Loucy (cell line): Measurements from ENCODE around the gene FBXO9.
"Not testable (repeated sequence)": the region's sequence is repeated elsewhere in the genome, so short reads cannot be mapped to it uniquely, and the experiment has no call there.

Experiments
- H2AFZ ChIP-seq: fragments of 200-600 bp; sonication (generic); 2 replicates; pipeline ENCODE4 v1.6.0; 2016; ENCODE audit warnings: antibody characterized with exemption, mild to moderate bottlenecking, low read length, moderate library complexity
- H3F3A ChIP-seq: fragments of 200-600 bp; 2 replicates; pipeline ENCODE4 v1.6.0; 2016; ENCODE audit warnings: antibody characterized with exemption, low read depth, mild to moderate bottlenecking
- H3K27me3 ChIP-seq: fragments of 200-600 bp; sonication (generic); 2 replicates; pipeline ENCODE4 v1.6.1; 2014; ENCODE audit warnings: low read length, mild to moderate bottlenecking; ENCODE audit not compliant: insufficient read depth, poor library complexity, severe bottlenecking
- H3K36me3 ChIP-seq: fragments of 200-600 bp; sonication (generic); 2 replicates; pipeline ENCODE4 v1.6.1; 2016; ENCODE audit warnings: low read length; ENCODE audit not compliant: insufficient read depth
- H3K4me1 ChIP-seq: fragments of 200-600 bp; sonication (generic); 2 replicates; pipeline ENCODE4 v1.5.1; 2014; ENCODE audit warnings: low read length, mild to moderate bottlenecking; ENCODE audit not compliant: insufficient read depth, poor library complexity, severe bottlenecking
- H3K4me2 ChIP-seq: fragments of 200-600 bp; sonication (generic); 2 replicates; pipeline ENCODE4 v1.6.0; 2014; ENCODE audit warnings: antibody characterized with exemption, low read length, low read depth, mild to moderate bottlenecking; ENCODE audit not compliant: poor library complexity, severe bottlenecking
- H3K4me3 ChIP-seq: fragments of 200-600 bp; sonication (generic); 2 replicates; pipeline ENCODE4 v1.5.1; 2014; ENCODE audit warnings: low read length, mild to moderate bottlenecking, mixed read lengths; ENCODE audit not compliant: poor library complexity, severe bottlenecking
- H3K79me2 ChIP-seq: fragments of 200-600 bp; sonication (generic); 2 replicates; pipeline ENCODE4 v1.6.1; 2014; ENCODE audit warnings: low read length; ENCODE audit not compliant: insufficient read depth
- H3K9ac ChIP-seq: fragments of 200-600 bp; sonication (generic); 2 replicates; pipeline ENCODE4 v1.6.0; 2014; ENCODE audit warnings: mild to moderate bottlenecking, low read depth, low read length, moderate library complexity; ENCODE audit not compliant: poor library complexity, severe bottlenecking
- H3K9me2 ChIP-seq: fragments of 200-600 bp; sonication (generic); replicated peaks from 2 replicates; pipeline ENCODE4 v1.6.1; 2016; ENCODE audit warnings: low read depth, low read length, mixed read lengths
- H3K9me3 ChIP-seq: fragments of 200-600 bp; sonication (generic); 2 replicates; pipeline ENCODE4 v1.6.1; 2014; ENCODE audit warnings: mild to moderate bottlenecking, antibody characterized with exemption, low read length, low read depth; ENCODE audit not compliant: insufficient read depth
- H4K20me1 ChIP-seq: fragments of 200-600 bp; sonication (generic); 2 replicates; pipeline ENCODE4 v1.6.0; 2014; ENCODE audit warnings: antibody characterized with exemption, low read length, mild to moderate bottlenecking; ENCODE audit not compliant: insufficient read depth, poor library complexity, severe bottlenecking
- EZH2phosphoT487 ChIP-seq: fragments of 200-600 bp; IDR thresholded peaks from 2 replicates; pipeline ENCODE4 v1.6.1; 2018; ENCODE audit warnings: antibody characterized with exemption, mild to moderate bottlenecking, moderate library complexity, borderline replicate concordance
- TF ChIP-seq, protein P1 (sequence below): fragments of 200-600 bp; sonication (generic); conservative IDR thresholded peaks from 2 replicates; pipeline ENCODE4 v1.5.1; 2014; ENCODE audit warnings: mild to moderate bottlenecking, antibody characterized with exemption, low read length

FBXO9 gene

DNA sequence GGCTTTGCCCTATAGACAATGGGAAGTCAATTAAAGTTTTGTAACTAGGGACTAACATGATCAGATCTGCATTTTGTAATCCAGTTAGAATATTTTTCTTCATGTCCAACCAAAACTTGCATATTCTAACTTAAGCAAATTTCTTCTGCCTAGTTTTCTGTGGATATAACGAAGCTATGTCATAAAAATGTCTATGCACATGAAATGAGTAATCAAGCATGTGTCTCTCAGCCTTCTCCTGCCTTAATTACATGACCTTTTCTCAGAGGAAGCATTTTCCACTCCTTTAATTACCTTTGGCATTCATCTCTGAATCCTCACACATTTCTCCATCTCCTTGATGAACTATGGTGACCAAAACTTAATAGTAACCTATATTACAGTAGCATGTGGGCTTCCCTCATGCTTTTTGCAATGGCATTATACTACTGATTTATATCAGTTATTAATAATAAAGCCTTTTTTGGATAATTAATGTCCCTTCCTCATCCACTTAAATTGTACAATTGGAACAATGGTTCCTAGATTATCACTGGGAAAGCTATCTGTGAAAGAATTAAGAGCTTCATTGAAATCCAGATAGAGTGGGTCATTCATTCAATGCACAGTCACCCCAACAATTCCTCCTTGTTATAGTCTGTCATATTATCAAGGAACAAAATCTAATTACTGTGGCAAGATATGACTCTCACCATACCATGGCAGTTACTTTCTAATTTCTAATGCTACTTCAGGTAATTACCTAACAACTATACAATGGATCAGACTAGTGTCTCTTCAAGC is 19.1 kb upstream of the FBXO9 start:
- TF ChIP-seq EZH2phosphoT487, result no peak
- TF ChIP-seq, protein P1, sequence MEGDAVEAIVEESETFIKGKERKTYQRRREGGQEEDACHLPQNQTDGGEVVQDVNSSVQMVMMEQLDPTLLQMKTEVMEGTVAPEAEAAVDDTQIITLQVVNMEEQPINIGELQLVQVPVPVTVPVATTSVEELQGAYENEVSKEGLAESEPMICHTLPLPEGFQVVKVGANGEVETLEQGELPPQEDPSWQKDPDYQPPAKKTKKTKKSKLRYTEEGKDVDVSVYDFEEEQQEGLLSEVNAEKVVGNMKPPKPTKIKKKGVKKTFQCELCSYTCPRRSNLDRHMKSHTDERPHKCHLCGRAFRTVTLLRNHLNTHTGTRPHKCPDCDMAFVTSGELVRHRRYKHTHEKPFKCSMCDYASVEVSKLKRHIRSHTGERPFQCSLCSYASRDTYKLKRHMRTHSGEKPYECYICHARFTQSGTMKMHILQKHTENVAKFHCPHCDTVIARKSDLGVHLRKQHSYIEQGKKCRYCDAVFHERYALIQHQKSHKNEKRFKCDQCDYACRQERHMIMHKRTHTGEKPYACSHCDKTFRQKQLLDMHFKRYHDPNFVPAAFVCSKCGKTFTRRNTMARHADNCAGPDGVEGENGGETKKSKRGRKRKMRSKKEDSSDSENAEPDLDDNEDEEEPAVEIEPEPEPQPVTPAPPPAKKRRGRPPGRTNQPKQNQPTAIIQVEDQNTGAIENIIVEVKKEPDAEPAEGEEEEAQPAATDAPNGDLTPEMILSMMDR, result no peak
- no peaks in the 10 kb centered on the region for H3K79me2 ChIP-seq
- H3K4me3 ChIP-seq, result no peak overlapping the region
- H3F3A ChIP-seq, result no peaks in the 10 kb centered on the region
- H4K20me1 ChIP-seq, result peaks cover 19% of the 10 kb centered on the region
- no peak overlapping the region for H3K9ac ChIP-seq
- peaks cover 2% of the 10 kb centered on the region; the same call in 1 of the 2 replicates for H3K36me3 ChIP-seq
- no peaks in the 10 kb centered on the region for H3K27me3 ChIP-seq
- no peaks in the 10 kb centered on the region for H3K9me3 ChIP-seq
- H3K4me1 ChIP-seq, result peaks cover 14% of the 10 kb centered on the region
- H2AFZ ChIP-seq, result no peak overlapping the region
- no peaks in the 10 kb centered on the region for H3K9me2 ChIP-seq
- H3K4me2 ChIP-seq, result no peak overlapping the region

DNA sequence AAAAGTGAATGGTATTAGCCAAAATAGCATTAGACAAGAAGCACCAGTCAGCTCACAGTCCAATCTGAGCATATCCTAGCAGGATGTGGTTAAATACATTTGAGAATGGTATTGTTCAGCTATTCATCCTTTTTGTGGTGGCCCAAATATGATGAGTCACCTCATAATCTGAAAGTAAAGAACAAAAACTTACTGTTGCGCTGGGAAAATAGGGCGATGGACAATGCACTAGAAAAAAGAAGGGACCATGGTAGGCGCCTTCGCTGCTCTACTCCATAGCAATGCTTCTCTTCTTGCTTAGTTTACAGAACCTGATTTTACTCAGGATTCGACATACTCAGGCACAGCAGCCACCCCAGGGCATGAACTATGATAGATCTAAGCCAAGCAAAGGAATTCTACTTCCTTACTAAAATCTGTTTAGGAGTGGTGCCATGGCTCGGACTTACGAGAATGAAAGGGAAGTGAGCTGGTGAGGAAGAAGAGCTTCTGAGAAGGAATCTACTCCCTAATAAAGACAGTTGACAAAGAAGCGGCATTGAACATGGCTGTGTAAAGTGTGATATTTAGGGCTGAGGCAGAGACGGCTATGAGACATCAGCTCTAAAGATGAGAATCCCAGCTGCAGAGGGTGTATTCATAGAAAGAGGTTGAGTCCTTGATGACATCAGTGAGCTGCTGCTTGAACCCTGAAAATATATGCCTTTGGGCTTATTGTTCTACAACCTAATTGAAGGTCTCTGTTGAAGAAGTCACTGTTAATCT is 16.6 kb upstream of the FBXO9 start:
- H3F3A ChIP-seq, result no peaks in the 10 kb centered on the region
- H3K9me2 ChIP-seq, result no peaks in the 10 kb centered on the region
- H2AFZ ChIP-seq, result no peak overlapping the region
- H3K9ac ChIP-seq, result no peak overlapping the region
- H4K20me1 ChIP-seq, result peaks cover 20% of the 10 kb centered on the region
- H3K4me3 ChIP-seq, result peak overlapping the region; percentile 63
- H3K79me2 ChIP-seq, result no peaks in the 10 kb centered on the region
- no peaks in the 10 kb centered on the region for H3K27me3 ChIP-seq
- no peaks in the 10 kb centered on the region for H3K36me3 ChIP-seq
- TF ChIP-seq, protein P1, result no peak
- TF ChIP-seq EZH2phosphoT487, result no peak
- H3K9me3 ChIP-seq, result no peaks in the 10 kb centered on the region
- peaks cover 14% of the 10 kb centered on the region for H3K4me1 ChIP-seq
- H3K4me2 ChIP-seq, result peak overlapping the region; percentile 78

DNA sequence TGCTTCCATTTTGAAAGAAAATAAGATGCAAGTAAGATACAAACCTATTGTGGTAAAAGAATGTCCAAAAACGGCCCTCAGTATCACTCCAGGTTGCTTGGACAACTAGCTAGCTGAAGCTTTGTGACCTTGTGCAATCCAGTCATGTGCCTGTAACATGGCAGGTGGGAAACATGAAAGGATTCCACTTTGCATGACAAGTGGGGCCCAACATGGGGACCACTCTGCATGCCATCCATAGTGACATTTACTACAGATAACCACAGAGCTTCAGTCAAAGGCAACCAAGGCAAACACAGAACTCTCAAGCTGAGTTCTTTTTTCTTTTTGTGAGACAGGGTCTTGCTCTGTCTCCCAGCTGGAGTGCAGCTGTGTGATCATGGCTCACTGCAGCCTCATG is 15.8 kb upstream of the FBXO9 start:
- Histone ChIP-seq H3K4me1 (peaks cover 14% of the 10 kb centered on the region), H3K9me2 (no peaks in the 10 kb centered on the region), H3K79me2 (no peaks in the 10 kb centered on the region), H3F3A (no peaks in the 10 kb centered on the region), H2AFZ (no peak overlapping the region), H3K4me3 (no peak overlapping the region), H3K9ac (no peak overlapping the region), H3K36me3 (no peaks in the 10 kb centered on the region), H4K20me1 (peaks cover 21% of the 10 kb centered on the region), H3K4me2 (no peak overlapping the region), H3K27me3 (no peaks in the 10 kb centered on the region), H3K9me3 (no peaks in the 10 kb centered on the region)
- TF ChIP-seq, protein P1, result no peak
- no peak for TF ChIP-seq EZH2phosphoT487

DNA sequence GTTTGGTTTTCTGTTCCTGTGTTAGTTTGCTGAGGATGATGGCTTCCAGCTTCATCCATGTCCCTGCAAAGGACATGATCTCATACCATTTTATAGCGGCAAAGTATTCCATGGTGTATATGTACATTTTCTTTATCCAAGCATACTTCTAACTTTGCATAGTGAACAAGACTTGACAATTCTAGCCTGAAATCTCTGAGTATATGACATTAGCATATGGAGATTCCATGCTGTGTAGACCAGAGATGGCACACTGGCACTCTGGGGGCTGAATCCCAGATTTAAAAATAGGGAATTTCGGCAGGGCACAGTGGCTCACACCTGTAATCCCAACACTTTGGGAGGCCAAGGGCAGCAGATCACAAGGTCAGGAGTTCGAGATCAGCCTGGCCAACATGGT is 13.1 kb upstream of the FBXO9 start:
- Histone ChIP-seq H4K20me1 (peaks cover 24% of the 10 kb centered on the region), H3K4me1 (peaks cover 18% of the 10 kb centered on the region)
- not testable (repeated sequence) for H3K9me3 ChIP-seq, H3K79me2 ChIP-seq, H3K9me2 ChIP-seq, H3F3A ChIP-seq, H3K9ac ChIP-seq, H3K27me3 ChIP-seq, H3K4me2 ChIP-seq, H3K4me3 ChIP-seq, H3K36me3 ChIP-seq, H2AFZ ChIP-seq
